ENCODE results near the gene SLC1A3.

The SLC1A3 gene

GRCh38 chr5:36689225-36689624 lies 82.8 kb downstream of the SLC1A3 start:
- DNase-seq: no peak

DNA sequence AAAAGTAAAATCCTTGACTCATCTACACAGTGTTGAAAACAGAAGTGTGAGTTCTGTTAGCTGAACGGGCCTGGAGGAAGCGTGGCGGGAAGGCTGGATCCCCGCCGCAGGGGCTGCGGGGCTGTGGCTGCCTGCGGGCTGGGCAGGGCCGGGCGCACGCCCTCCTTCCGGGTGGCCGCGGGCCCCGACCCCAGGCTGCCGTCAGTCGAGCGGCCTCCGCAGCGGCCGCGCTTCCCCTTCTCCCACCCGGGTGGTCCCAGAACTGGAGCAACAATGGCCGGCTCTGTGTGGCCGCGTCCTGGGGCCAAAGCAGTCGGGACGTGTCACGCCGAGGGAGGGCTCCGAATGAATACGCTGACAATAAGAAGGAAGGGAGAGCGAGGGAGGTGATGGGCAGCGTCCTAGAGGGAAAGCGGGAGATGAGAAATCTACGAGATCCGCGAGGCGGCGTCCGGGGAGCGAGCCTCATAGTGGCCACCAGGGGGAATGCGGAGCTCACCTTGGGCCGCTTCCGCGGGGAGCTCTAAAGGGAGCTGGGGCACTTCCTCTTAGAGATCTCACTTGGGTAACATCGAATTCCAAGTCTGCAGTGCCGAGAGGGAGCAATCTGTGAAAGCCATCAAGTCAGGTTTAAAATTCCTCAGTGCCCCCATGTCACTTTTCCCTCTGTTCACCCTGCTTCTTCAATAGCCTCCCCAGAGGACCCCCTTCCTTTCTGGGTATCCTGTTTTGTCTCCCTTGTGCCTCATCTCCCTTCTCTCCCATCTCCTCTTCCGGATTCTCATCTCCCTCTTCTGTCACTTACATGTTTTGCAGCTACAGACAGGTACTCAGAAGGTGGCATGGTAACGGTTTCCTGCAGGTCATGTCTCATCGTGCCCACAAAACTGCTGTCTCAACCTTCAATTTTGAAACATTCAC lies 83.9 kb downstream of the SLC1A3 start:
- DNase-seq: peak; percentile 49 to 67

DNA sequence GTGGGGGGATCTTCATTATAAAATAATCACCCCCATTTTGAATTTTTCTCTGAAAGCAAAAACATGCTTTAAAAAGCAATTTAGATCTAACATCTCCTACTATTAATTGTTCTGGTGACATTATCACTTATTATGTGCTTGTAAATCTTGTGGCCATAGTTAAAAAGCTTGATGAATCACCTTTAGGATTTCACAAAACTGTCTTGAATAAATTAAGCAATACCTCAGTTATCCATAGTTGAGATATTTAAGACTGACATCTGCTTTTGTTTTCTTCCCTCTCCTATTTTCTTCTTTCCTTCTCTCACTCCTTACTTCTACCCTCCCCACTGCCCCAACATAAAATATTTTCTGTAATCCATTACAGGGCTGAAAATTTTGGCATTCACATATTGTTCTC lies 84.8 kb downstream of the SLC1A3 start:
- DNase-seq: no peak

DNA sequence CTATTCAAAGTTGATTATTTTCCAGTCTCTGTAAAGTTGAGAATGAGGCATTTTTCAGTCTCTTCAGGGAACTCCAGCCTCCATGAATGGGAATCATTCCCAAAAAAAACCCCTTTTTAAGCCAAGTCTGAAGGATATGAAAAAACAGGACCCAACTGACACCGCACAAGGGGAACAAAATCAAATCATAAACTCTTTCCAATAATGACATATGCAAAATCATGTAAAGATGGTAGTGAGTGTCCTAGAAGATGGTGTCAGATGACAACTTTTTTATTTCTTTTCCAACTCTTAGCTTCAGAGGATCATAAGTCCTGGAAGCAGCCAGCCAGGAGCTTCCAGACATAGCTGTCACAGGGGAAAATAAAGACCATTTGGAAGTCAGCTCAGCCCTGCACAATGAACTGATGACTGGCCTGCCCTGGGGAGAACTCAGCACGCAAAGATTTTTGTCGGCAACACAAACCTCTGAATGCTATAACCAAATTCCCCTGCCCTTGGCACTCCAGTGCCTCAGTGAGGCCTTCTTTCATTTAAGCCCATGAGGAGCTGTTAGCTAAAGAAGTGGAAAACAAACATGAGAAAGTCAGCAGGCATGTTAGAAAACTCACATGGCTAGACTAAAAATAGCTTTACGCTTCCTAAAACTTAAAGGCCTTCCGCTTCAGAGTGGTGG lies 85.4 kb downstream of the SLC1A3 start:
- DNase-seq: no peak

DNA sequence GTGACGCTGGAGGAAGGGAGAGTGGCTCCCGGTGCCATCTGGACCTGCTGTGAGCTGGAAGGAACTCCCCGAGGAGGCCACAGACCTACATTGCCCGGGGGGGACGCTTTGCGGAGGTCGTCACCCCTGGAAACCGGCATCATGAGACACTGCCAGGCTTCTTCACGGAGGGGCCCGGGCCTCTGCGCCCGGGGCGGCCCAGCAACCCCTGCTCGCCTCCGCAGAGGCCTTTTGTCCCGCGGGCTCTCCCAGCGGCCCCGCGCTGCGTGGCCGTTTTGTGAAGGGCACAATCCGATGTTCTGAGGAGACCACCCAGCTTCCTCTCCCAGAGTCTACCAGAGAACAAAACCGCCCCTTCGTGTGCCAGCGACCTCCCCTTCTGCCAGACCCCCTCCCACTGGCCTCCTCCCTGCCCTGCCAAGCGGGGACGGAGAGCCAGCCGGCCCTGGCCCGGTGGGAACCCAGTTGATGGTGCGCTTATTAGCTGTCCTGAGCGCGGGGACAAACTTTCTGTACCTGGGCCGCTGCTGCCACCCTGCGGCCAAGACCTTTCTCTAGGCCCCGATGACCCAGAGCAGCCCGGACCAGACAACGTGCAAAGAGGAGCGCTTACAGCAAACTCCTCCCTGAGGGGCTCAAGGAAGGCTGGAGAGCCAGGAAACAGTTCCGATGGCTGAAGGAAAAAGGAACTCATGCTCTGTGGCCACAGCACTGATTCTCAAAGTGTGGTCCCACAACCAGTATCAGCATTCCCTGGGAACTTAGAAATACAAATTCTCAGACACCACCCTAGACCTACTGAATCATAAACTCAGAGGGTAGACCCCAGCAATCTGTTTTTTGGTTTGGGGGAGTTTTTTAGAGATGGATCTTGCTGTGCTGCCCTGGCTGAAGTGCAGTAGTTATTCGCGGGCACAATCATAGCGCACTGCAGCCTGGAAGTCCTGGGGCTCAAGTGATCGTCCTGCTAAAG lies 86.7 kb downstream of the SLC1A3 start:
- peak in 1 of 2 experiments; percentile 16 for DNase-seq

DNA sequence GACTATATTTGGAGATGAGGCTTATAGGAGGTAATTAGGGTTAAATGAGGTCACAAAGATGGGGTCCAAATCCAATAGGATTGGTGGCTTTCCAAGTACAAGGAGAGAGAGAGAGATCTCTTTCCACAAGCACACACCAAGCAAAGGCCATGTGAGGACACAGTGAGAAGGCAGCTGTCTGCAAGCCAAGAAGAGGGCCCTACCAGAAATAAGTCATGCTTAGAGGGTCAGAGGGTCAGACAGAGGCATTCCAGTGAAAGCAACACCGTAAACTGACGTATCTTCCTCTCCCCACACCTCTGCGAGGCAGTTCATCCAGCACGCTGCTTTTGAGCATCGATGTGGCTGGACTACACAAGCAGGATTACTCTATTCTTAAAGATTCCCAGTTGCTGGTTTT lies 87.9 kb downstream of the SLC1A3 start:
- DNase-seq: no peak

DNA sequence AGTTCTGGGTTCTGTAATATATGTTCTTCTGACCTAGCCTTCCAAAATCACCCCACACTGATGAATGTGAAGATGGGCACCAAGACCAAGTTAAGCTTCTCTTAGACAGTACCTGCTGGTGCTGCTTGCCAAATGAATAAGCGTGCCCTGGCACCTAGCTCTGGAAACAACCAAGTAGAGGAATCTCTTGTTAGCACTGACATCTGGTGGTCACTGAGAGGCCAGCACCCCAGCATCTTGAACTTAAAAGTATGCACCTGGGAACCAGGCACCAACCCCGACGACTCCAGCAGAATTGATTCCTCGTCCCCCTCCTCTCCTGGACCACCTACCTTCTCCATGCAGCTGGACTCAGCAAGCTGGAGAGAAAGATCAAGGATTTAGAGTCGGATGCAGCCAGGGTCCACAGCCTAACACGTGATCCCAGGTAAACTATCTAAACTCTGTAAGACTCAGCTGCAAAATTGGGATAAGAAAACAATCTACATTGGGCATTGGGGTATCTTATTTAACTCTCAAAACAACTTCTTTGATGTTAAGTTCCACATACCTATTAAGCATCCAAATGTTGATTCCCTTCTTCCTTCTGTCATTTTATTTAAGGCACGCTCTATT lies 89.8 kb downstream of the SLC1A3 start:
- peak; percentile 15 to 22 for DNase-seq

- no peak for DNase-seq
Observed at GRCh38 chr5:36698031-36698430, 91.6 kb downstream of the SLC1A3 start.

DNA sequence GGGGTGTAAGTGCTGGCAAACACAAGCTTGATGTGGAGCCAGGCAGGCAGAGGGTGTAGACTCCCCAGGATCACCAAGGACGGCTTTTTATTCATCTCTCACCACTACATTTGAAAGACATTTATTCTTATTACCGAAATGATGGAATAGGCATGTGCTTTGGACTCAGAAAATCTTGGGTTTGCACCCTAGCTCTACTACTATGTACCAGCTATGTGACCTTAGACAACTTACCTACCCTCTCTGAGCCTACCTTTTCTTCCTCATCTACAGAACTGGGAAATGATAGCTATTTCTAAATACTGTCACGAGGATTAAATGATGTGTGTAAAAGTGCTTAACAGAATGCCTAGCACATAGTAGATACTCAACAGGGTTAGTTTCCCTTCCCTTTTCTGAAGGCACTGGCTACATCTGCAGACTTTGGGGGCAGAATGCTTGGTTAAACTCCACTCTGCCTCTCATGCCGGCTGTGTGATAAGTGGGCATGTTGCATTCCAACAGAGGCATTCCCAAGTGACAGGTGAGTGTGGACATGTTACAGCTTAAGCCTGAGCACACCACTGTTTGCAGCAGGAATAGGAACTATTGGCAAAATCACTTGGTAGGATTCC lies 94.8 kb downstream of the SLC1A3 start:
- no peak for DNase-seq

GRCh38 chr5:36703245-36703860 lies 96.9 kb downstream of the SLC1A3 start:
- no peak for DNase-seq

DNA sequence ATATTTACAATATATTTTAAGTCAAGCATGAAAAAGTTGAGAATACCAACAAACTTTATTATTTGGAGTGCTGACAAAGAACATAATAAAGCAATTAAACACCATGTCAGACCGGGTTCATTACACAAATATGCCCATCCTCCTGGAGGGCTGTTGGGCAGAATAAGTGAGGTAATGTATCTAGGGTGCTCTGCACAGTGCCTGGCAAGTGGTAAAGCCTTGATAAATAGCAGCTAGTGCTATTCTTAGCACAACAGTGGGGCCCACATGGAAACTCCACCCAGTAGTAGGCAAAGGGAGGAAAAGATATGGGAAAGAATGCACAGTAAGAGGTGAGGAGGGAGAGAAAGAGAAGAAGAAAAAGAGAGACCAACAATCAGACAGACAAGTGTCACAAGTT lies 97.7 kb downstream of the SLC1A3 start:
- no peak for DNase-seq

DNA sequence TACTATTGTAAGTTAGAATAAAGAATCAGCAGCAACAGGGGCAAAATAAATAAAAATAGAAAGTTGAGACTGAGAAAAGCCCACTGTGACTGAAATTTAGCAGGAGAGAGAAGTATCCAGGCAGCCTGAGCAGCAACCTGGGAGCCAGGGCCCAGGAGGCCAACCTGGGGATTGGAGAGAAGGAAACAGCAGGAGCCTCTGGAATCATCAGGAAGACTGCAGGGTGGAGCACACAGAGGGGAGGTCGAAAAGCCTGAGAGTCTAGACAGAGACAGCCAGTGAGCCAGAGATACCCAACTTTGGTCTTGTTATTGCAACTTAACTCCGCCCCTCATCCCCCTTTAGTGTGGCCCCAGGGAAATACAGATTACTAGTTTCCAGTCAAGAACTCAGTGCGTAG lies 98.6 kb downstream of the SLC1A3 start:
- no peak for DNase-seq

DNA sequence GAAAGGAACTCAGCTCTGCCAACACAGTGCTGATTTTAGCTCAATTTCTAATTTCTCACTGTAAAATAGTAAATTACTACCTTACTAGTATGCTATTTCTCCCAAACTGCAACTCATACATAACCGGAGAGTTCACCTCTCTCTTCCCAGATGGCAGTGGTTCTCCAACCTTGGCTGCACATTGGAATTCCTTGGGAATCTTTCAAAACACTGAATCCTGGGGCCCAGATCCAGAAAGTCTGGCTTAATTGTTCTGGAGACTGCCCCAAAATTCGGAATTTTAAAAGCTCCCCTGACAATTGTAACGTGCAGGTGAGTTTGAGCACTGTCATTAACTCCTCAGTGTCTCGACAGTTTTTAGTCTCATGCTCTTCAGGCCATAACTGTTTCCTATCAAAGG lies 100.3 kb downstream of the SLC1A3 start:
- no peak for DNase-seq

GRCh38 chr5:36708996-36709395 lies 102.6 kb downstream of the SLC1A3 start:
- DNase-seq: no peak

- no peak for DNase-seq
Observed at GRCh38 chr5:36710039-36710438, 103.6 kb downstream of the SLC1A3 start.

DNA sequence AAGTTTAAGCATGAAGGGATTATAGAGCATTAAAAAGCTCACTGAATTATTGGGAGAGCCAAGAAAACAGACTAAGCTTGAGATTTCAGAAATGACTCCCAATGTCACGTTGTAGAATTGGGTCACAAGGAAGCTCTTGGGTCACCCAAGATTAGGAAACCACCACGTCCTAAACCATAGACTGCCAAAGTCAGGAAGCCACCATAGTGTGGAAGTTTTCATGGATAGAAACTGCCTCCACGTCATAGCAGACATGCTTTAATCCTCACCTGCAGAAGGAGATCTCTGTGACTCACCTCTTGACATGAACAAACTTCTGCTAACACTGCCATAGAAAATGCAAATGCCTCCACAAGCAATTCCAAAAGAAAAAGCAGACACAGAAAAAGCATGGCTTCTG lies 106.3 kb downstream of the SLC1A3 start:
- no peak for DNase-seq

DNA sequence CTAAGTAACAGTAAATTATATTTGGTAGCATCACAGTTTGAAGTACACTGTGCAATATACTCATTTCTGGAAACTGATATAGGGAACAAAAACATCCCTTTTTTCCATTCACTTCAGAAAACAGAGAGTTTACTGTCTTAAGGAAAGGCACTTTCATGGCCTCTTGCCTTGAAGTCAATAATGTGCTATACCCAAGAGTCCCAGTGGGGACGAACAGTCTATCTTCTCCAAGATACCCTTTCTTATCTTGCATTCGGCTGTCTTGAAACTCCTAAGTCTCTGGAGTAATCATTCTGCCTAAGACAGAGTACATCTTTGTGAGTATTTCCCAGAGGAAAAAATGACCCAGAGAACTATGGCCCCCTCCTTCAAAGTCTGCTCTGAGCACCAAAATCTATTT lies 107.1 kb downstream of the SLC1A3 start:
- no peak for DNase-seq

GRCh38 chr5:36717131-36717695 lies 110.8 kb downstream of the SLC1A3 start:
- DNase-seq: no peak

DNA sequence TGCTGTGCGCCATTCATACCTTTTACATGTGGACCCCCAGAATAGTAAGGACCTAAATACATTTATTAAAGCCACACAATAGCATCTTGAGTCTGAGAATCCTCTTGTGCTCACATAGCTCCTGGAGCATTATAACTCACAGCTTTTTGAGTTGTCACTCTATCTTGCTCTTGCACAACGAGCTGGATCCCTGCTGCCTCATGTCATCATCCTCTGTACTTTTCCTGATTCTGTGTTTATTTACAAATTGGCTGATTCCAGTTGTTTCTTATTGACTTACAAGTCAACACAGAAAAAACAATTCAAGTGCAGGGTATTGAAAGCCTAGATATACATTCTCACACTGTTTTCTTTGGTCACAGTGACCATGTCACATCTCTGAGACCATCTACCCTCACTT lies 112.9 kb downstream of the SLC1A3 start:
- DNase-seq: no peak

- no peak for DNase-seq
Observed at GRCh38 chr5:36720688-36721087, 114.3 kb downstream of the SLC1A3 start.

GRCh38 chr5:36721664-36722235 lies 115.3 kb downstream of the SLC1A3 start:
- DNase-seq: no peak
